Adipocyte (in vitro differentiated cells): ENCODE data around the gene RUNX1.

Experiments
- DNase-seq: peaks from one replicate; pipeline ENCODE4 v3.0.0-alpha.2; 2015; ENCODE audit warnings: low read depth
- H3K27me3 ChIP-seq: replicated peaks from 2 replicates; pipeline ENCODE4 v1.7.0; 2013; ENCODE audit warnings: mild to moderate bottlenecking, low read length, moderate library complexity; ENCODE audit not compliant: control insufficient read depth, insufficient read depth
- H3K36me3 ChIP-seq: 2 replicates; pipeline ENCODE4 v1.7.0; 2013; ENCODE audit warnings: low read length, mild to moderate bottlenecking, moderate library complexity; ENCODE audit not compliant: control insufficient read depth, insufficient read depth, severe bottlenecking
- H3K4me1 ChIP-seq: 2 replicates; pipeline ENCODE4 v1.7.0; 2013; ENCODE audit warnings: mild to moderate bottlenecking, low read length, moderate library complexity; ENCODE audit not compliant: control insufficient read depth, insufficient read depth
- H3K4me3 ChIP-seq: 2 replicates; pipeline ENCODE4 v1.7.0; 2013; ENCODE audit warnings: mild to moderate bottlenecking, low read length, moderate library complexity
- H3K9ac ChIP-seq: 2 replicates; pipeline ENCODE4 v1.7.0; 2013; ENCODE audit warnings: mild to moderate bottlenecking, low read length, moderate library complexity
- H3K9me3 ChIP-seq: 2 replicates; pipeline ENCODE4 v1.7.0; 2013; ENCODE audit warnings: mild to moderate bottlenecking, low read length, moderate library complexity; ENCODE audit not compliant: control insufficient read depth

The RUNX1 gene

DNA sequence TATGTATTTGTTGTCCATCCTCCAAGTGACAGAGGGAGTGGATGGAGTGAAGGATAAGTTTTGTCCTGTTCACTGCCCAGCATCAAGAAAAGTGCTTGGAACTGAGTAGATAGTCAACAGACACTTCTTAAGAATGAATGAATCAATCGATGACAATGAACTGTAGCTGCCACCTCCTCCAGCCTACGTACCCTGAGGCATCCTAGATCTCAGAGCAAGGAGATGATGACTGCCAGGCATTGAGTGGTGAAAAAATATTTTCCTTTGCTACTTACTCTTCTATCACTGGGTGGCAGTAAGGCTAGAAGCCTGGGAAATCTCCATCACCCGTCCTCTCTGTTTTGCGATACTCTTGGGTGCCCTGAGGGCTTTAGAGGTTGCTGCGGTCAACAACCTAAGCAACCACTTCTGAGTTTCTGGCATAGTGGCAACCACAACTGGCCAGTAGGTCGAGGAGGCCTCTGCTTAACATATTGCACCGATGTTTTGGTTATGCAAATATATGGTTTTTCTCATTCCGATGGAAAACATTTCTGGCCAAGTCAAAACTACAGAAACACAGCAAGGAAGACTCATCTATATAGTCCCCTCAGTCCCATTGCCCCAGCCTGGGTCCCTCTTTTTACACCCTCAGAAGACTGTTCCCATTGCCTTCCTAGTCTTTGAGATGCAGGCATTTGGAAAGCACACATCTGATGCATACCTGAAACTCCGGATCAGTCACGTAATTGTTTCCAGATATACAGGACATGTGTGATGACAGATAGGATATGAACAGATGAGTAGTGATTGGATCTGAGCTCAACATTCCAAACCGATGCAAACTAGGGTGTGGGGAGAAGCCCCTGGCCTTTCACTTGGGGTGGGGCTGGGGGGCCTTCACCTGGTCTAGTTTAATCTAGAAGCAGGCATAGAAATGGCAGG, 136.8 kb downstream of the RUNX1 start:
- H3K9me3 ChIP-seq, result no peaks in the 10 kb centered on the region
- no peak overlapping the region for H3K4me3 ChIP-seq
- no peak overlapping the region for H3K9ac ChIP-seq
- DNase-seq, result peak; percentile 66
- peaks cover 71% of the 10 kb centered on the region for H3K4me1 ChIP-seq
- no peaks in the 10 kb centered on the region for H3K27me3 ChIP-seq
- no peaks in the 10 kb centered on the region for H3K36me3 ChIP-seq

DNA sequence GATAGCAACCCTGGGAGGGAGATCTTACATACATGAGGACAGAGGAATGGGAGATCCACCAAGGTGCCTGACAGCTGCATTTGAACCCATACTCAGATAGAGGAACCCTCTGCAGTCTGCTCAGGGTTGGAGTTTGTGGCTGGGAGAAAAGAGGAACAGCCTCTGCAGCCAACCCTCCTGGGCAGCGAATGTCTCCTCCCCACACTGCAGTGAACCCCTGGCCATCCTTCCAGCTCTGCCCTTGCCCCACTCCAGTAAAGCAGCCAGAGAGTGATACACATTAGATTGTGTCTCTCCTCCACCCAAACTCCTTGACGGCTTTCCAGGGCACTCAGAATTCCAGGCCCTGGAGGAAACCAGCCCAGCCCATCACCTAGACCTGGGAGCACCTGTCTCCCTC, 137.7 kb downstream of the RUNX1 start:
- Histone ChIP-seq H3K9ac (no peak overlapping the region), H3K9me3 (no peaks in the 10 kb centered on the region), H3K4me3 (no peak overlapping the region), H3K4me1 (peaks cover 65% of the 10 kb centered on the region), H3K27me3 (no peaks in the 10 kb centered on the region), H3K36me3 (no peaks in the 10 kb centered on the region)
- DNase-seq, result no peak

- Histone ChIP-seq H3K27me3 (no peaks in the 10 kb centered on the region), H3K9me3 (no peaks in the 10 kb centered on the region), H3K4me3 (no peak overlapping the region), H3K4me1 (peaks cover 56% of the 10 kb centered on the region), H3K36me3 (no peaks in the 10 kb centered on the region), H3K9ac (no peak overlapping the region)
- DNase-seq, result no peak
Measured at GRCh38 chr21:34910396-34910795, 138.7 kb downstream of the RUNX1 start.

DNA sequence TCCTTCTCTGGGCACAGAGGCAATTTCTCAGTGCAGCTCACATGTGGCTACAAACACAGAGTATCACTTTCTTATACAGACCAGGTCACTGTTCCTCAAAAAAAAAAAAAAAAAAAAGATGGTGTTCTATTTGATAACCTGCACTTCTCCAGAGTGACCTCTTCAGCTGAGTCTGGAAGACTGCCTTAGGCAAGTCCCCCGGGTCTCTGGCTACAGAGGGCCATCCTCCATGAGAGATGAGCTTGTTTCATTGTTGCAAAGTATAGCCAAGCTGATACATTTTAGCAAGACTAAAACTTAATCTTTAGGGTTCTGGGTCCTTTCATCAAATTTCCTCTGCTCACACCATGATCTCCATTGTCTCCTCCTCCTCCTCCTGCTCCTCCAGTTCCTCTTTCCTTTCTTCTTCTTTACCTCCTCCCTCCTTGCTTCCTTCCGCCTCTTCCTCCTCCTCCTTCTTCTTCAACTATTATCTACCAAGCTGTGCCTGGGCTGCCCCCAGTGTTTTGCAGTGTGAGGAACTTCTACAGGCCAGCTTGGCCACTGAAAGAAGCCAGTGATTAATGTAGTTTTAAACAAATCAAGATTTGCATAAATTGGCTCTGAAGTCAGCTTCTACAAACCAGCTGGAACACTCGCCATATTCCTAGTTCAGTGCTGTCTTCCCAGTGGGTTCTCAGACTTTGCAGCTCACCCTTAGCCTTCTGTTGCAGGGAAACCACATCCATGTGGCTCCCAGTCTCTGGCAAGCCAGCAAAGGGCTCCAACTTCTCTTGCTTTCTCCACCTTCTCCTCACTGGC, 139.4 kb downstream of the RUNX1 start:
- no peak for DNase-seq
- H3K9me3 ChIP-seq, result no peaks in the 10 kb centered on the region
- no peak overlapping the region for H3K4me3 ChIP-seq
- H3K9ac ChIP-seq, result no peak overlapping the region
- H3K36me3 ChIP-seq, result no peaks in the 10 kb centered on the region
- peaks cover 49% of the 10 kb centered on the region for H3K4me1 ChIP-seq
- no peaks in the 10 kb centered on the region for H3K27me3 ChIP-seq

- peak overlapping the region; percentile 68 for H3K4me3 ChIP-seq
Measured at GRCh38 chr21:34908419-34909055, 140.6 kb downstream of the RUNX1 start.

GRCh38 chr21:34907461-34908418, 141.4 kb downstream of the RUNX1 start:
- no peaks in the 10 kb centered on the region for H3K36me3 ChIP-seq
- no peak for DNase-seq
- peaks cover 32% of the 10 kb centered on the region for H3K4me1 ChIP-seq
- peak overlapping the region; percentile 58 for H3K9ac ChIP-seq
- no peaks in the 10 kb centered on the region for H3K27me3 ChIP-seq
- peak overlapping the region; percentile 68 for H3K4me3 ChIP-seq
- no peaks in the 10 kb centered on the region for H3K9me3 ChIP-seq

More at GRCh38 chr21:34908419-34909055, 140.6 kb downstream of the RUNX1 start:
- DNase-seq, result peak; percentile 58
- Histone ChIP-seq H3K9ac (peak overlapping the region; percentile 58), H3K4me1 (peaks cover 38% of the 10 kb centered on the region), H3K36me3 (no peaks in the 10 kb centered on the region), H3K9me3 (no peaks in the 10 kb centered on the region), H3K27me3 (no peaks in the 10 kb centered on the region)

- Histone ChIP-seq H3K4me1 (peaks cover 32% of the 10 kb centered on the region), H3K27me3 (no peaks in the 10 kb centered on the region), H3K9ac (no peak overlapping the region), H3K36me3 (no peaks in the 10 kb centered on the region), H3K9me3 (no peaks in the 10 kb centered on the region), H3K4me3 (no peak overlapping the region)
- DNase-seq, result no peak
Measured at GRCh38 chr21:34906401-34906800, 142.7 kb downstream of the RUNX1 start.

- Histone ChIP-seq H3K4me3 (no peak overlapping the region), H3K9me3 (no peaks in the 10 kb centered on the region), H3K4me1 (peaks cover 28% of the 10 kb centered on the region), H3K9ac (no peak overlapping the region), H3K36me3 (no peaks in the 10 kb centered on the region), H3K27me3 (no peaks in the 10 kb centered on the region)
- DNase-seq, result no peak
Measured at GRCh38 chr21:34905218-34905537, 143.9 kb downstream of the RUNX1 start.

- peaks cover 23% of the 10 kb centered on the region for H3K4me1 ChIP-seq
- DNase-seq, result no peak
- no peaks in the 10 kb centered on the region for H3K27me3 ChIP-seq
- H3K36me3 ChIP-seq, result no peaks in the 10 kb centered on the region
- H3K4me3 ChIP-seq, result no peak overlapping the region
- no peak overlapping the region for H3K9ac ChIP-seq
- no peaks in the 10 kb centered on the region for H3K9me3 ChIP-seq
Measured at GRCh38 chr21:34904526-34905217, 144.4 kb downstream of the RUNX1 start.

DNA sequence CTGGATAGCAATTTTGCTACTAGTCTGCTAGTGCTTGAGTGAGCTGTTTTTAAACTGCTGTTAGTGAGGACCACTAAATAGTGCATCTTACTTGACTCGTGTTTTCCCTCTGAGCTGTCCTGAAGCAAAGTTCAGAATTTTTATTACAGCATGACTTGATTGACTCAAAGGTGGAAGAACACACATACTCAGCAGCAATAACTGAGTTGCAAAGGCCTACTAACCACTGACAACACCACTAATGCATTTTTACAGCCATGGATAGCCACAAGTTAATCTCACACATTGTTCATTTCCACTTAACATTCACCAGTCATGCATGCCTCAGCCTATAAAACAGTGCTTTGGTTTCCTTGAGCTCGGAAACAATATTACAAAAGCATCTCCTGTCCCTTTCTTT, 148.7 kb downstream of the RUNX1 start:
- Histone ChIP-seq H3K4me3 (no peak overlapping the region), H3K4me1 (no peaks in the 10 kb centered on the region), H3K27me3 (no peaks in the 10 kb centered on the region), H3K36me3 (no peaks in the 10 kb centered on the region), H3K9ac (no peak overlapping the region), H3K9me3 (peaks cover 12% of the 10 kb centered on the region)
- no peak for DNase-seq
